Endothelial cell (in vitro differentiated cells): ENCODE measurements around the gene MCFD2. TPM values are rescaled to one million over a fixed set of nuclear protein-coding genes. Genes with fewer than 3 reads are reported as not detected.

Experiments used
- DNase-seq: peaks from one replicate; pipeline ENCODE4 v3.0.0; 2021; ENCODE audit warnings: low spot score
- H3K27ac Mint-ChIP-seq: one replicate; pipeline ENCODE4 v1.8.0; 2021; ENCODE audit warnings: mixed read lengths, inconsistent platforms; ENCODE audit not compliant: unreplicated experiment
- H3K27me3 Mint-ChIP-seq: one replicate; pipeline ENCODE4 v1.8.0; 2021; ENCODE audit warnings: mild to moderate bottlenecking, moderate library complexity, mixed read lengths, inconsistent platforms; ENCODE audit not compliant: unreplicated experiment
- H3K36me3 Mint-ChIP-seq: one replicate; pipeline ENCODE4 v1.8.0; 2021; ENCODE audit warnings: mild to moderate bottlenecking, low read depth, mixed read lengths, inconsistent platforms; ENCODE audit not compliant: unreplicated experiment
- H3K4me1 Mint-ChIP-seq: one replicate; pipeline ENCODE4 v1.8.0; 2021; ENCODE audit warnings: mild to moderate bottlenecking, mixed read lengths, inconsistent platforms; ENCODE audit not compliant: unreplicated experiment
- H3K4me3 Mint-ChIP-seq: one replicate; pipeline ENCODE4 v1.8.0; 2021; ENCODE audit warnings: mild to moderate bottlenecking, mixed read lengths, inconsistent platforms; ENCODE audit not compliant: unreplicated experiment
- H3K9me3 Mint-ChIP-seq: one replicate; pipeline ENCODE4 v1.8.0; 2021; ENCODE audit warnings: mixed read lengths, inconsistent platforms; ENCODE audit not compliant: unreplicated experiment
- total RNA-seq: library from RNA; stranded (reverse); fragmentation: NEBNext Ultra II Directional; extraction: Animal tissue kit (Norgen Biotek cat#: 25700); gene quantifications from one replicate; pipeline ENCODE4 v1.2.1, GENCODE V29; 2021; ENCODE audit not compliant: unreplicated experiment
- TF ChIP-seq, protein P1 (sequence below): fragments of 200-600 bp; sonication (generic); IDR thresholded peaks from one replicate; pipeline ENCODE4 v1.5.0; 2021; ENCODE audit warnings: antibody characterized with exemption; ENCODE audit not compliant: unreplicated experiment

The MCFD2 gene
- total RNA-seq, 1 donor from 2014 or later = 121 TPM

GRCh38 chr2:46886268-46887027 is 29.2 kb downstream of the MCFD2 start:
- H3K4me1 Mint-ChIP-seq = no peaks in the 10 kb centered on the region
- TF ChIP-seq, protein P1, sequence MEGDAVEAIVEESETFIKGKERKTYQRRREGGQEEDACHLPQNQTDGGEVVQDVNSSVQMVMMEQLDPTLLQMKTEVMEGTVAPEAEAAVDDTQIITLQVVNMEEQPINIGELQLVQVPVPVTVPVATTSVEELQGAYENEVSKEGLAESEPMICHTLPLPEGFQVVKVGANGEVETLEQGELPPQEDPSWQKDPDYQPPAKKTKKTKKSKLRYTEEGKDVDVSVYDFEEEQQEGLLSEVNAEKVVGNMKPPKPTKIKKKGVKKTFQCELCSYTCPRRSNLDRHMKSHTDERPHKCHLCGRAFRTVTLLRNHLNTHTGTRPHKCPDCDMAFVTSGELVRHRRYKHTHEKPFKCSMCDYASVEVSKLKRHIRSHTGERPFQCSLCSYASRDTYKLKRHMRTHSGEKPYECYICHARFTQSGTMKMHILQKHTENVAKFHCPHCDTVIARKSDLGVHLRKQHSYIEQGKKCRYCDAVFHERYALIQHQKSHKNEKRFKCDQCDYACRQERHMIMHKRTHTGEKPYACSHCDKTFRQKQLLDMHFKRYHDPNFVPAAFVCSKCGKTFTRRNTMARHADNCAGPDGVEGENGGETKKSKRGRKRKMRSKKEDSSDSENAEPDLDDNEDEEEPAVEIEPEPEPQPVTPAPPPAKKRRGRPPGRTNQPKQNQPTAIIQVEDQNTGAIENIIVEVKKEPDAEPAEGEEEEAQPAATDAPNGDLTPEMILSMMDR = no peak
- H3K9me3 Mint-ChIP-seq = no peaks in the 10 kb centered on the region
- H3K36me3 Mint-ChIP-seq = no peaks in the 10 kb centered on the region
- H3K4me3 Mint-ChIP-seq = no peak overlapping the region
- no peaks in the 10 kb centered on the region for H3K27me3 Mint-ChIP-seq
- H3K27ac Mint-ChIP-seq = no peak overlapping the region
- no peak for DNase-seq

DNA sequence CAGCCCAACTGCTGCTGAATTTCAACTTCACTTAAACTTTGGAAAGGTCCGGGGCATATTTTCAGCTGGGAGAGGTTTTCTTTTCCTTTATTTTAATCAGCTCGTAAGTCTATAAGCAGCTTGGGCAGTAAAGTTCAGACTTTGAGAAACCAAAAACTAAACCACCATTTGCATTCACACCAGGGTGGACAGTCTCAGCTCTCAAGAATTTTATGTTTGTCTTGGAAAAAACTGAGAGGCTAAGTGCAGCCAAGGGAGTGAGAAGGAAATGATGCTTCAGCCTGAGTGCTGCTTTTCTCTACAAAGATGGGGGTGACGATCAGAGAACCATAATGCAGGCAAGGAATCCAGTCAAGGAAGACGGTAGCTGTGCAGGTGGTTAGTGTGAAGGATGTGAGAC is 30.2 kb downstream of the MCFD2 start:
- Mint-ChIP-seq H3K4me3 (no peak overlapping the region), H3K9me3 (no peaks in the 10 kb centered on the region), H3K36me3 (no peaks in the 10 kb centered on the region), H3K4me1 (no peaks in the 10 kb centered on the region), H3K27me3 (no peaks in the 10 kb centered on the region), H3K27ac (no peak overlapping the region)
- no peak for DNase-seq
- TF ChIP-seq, protein P1 = no peak

DNA sequence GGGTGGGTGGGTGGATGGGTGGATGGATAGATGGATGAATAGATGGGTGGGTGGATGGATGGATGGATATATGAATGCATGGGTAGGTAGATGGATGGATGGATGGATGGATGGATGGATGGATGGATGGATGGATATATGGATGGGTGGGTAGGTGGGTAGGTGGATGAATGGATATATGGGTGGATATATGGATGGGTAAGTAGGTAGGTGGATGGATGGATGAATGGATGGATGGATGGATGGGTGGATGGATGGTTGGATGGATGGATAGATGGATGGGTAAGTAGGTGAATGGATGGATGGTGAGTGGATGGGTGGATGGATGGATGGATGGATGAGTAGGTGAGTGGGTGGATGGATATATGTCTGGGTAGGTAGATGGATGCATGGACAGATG is 36.1 kb downstream of the MCFD2 start:
- no peaks in the 10 kb centered on the region for H3K27me3 Mint-ChIP-seq

GRCh38 chr2:46878886-46879285 is 36.7 kb downstream of the MCFD2 start:
- Mint-ChIP-seq H3K9me3 (no peaks in the 10 kb centered on the region), H3K27me3 (no peaks in the 10 kb centered on the region), H3K27ac (no peak overlapping the region), H3K4me1 (no peaks in the 10 kb centered on the region), H3K4me3 (no peak overlapping the region), H3K36me3 (no peaks in the 10 kb centered on the region)
- TF ChIP-seq, protein P1 = no peak
- DNase-seq = no peak

More for the DNA sequence above, 36.1 kb downstream of the MCFD2 start:
- Mint-ChIP-seq H3K27ac (no peak overlapping the region), H3K36me3 (no peaks in the 10 kb centered on the region), H3K4me1 (no peaks in the 10 kb centered on the region), H3K4me3 (no peak overlapping the region), H3K9me3 (no peaks in the 10 kb centered on the region)
- no peak for DNase-seq
- TF ChIP-seq, protein P1 = no peak

DNA sequence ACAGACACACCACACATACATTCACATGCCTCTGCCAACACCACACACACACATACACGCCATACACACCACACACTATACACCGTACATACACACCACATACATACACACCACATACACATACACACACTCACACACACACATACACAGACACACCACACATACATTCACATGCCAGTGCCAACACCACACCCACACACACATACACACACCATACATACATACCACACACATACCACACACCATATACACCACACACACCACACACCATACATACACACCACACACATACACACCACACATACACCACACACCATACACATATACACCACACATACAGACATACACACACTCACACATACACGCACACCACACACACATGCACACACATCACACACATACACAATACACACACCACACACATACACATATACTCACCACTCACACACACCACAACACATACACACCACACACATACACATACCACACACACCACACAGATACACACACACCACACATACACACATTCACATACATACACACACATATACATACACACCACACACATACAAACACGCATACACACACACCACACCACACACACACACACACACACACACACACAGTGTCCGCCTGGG is 37.2 kb downstream of the MCFD2 start:
- Mint-ChIP-seq H3K4me1 (no peaks in the 10 kb centered on the region), H3K4me3 (no peak overlapping the region), H3K36me3 (no peaks in the 10 kb centered on the region), H3K9me3 (no peaks in the 10 kb centered on the region), H3K27ac (no peak overlapping the region), H3K27me3 (no peaks in the 10 kb centered on the region)
- TF ChIP-seq, protein P1 = no peak
- no peak for DNase-seq
